H1 (cell line): ENCODE results near the gene PLCB1. TPM values are rescaled to one million over a fixed set of nuclear protein-coding genes. Genes with fewer than 3 reads are reported as not detected.

Experiments used
- CTCF ChIA-PET: fragments of 300-600 bp; sonication (Branson Sonifier 250); formaldehyde crosslinking; loops from one replicate; lab custom pipeline; 2021; ENCODE audit not compliant: partially characterized antibody; lab: Charles Lee
- POLR2A ChIA-PET: fragments of 300-600 bp; sonication (Branson Sonifier 250); formaldehyde crosslinking; loops from one replicate; lab custom pipeline; 2021; ENCODE audit warnings: inconsistent platforms; ENCODE audit not compliant: partially characterized antibody; lab: Charles Lee
- DNase-seq, 2 experiments: peaks; one replicate each; pipeline versions ENCODE4 v3.0.0 to v3.0.0-alpha.2; 2010 to 2022; ENCODE audit warnings: low spot score in 2 of 2, low read depth in 1 of 2, mixed read lengths in 1 of 2
- FAIRE-seq: peaks from 2 replicates; lab custom pipeline; 2011; peaks lifted over from hg19 to GRCh38; lab: Jason Lieb, UNC
- H2AFZ ChIP-seq: 2 replicates; pipeline ENCODE4 v1.8.1; 2012; ENCODE audit warnings: low read length, inconsistent platforms
- H2AK5ac ChIP-seq: 2 replicates; pipeline ENCODE4 v1.6.1; 2013; ENCODE audit warnings: low read depth, low read length
- H2BK120ac ChIP-seq: replicated peaks from 2 replicates; pipeline ENCODE3; 2013; ENCODE audit warnings: low read depth, low read length, inconsistent platforms
- H2BK12ac ChIP-seq: 2 replicates; pipeline ENCODE4 v1.6.1; 2013; ENCODE audit warnings: low read depth, low read length
- H2BK15ac ChIP-seq: 2 replicates; pipeline ENCODE4 v1.6.1; 2013; ENCODE audit warnings: low read length
- H2BK20ac ChIP-seq: 2 replicates; pipeline ENCODE4 v1.6.1; 2013; ENCODE audit warnings: low read length
- H2BK5ac ChIP-seq: 2 replicates; pipeline ENCODE4 v1.6.1; 2013; ENCODE audit warnings: low read depth, low read length
- H3K14ac ChIP-seq: 2 replicates; pipeline ENCODE4 v1.6.1; 2013; ENCODE audit warnings: inconsistent platforms; ENCODE audit not compliant: insufficient read length
- H3K18ac ChIP-seq: 2 replicates; pipeline ENCODE4 v1.6.1; 2013; ENCODE audit warnings: low read length; ENCODE audit errors: extremely low read depth
- H3K23ac ChIP-seq: 2 replicates; pipeline ENCODE4 v1.6.1; 2013; ENCODE audit warnings: inconsistent platforms; ENCODE audit not compliant: insufficient read length
- H3K23me2 ChIP-seq: 2 replicates; pipeline ENCODE4 v1.6.1; 2013; ENCODE audit warnings: low read depth, low read length
- H3K27ac ChIP-seq: 2 replicates; pipeline ENCODE4 v1.6.1; 2011; ENCODE audit warnings: low read depth, low read length, inconsistent platforms
- H3K27me3 ChIP-seq, 4 experiments: replicated peaks in 1 of 4; 1 replicate in 1 of 4; 2 replicates in 3 of 4; pipeline versions ENCODE4 v1.6.1 to v1.8.1; 2011 to 2013; ENCODE audit warnings: low read length in 3 of 4, mild to moderate bottlenecking in 3 of 4, inconsistent platforms in 2 of 4, mixed read lengths in 2 of 4, moderate library complexity in 1 of 4; ENCODE audit not compliant: control insufficient read depth in 3 of 4, insufficient read depth in 3 of 4; ENCODE audit errors: extremely low read depth in 1 of 4
- H3K36me3 ChIP-seq, 4 experiments: 2 replicates each; pipeline versions ENCODE4 v1.6.1 to v1.8.1; 2011 to 2013; ENCODE audit warnings: mild to moderate bottlenecking in 4 of 4, low read length in 3 of 4, moderate library complexity in 2 of 4, control low read depth in 1 of 4, inconsistent platforms in 1 of 4; ENCODE audit not compliant: insufficient read depth in 4 of 4, control insufficient read depth in 2 of 4
- H3K4ac ChIP-seq: replicated peaks from 2 replicates; pipeline ENCODE3; 2013; ENCODE audit warnings: low read length, low read depth, mixed read lengths, inconsistent platforms; ENCODE audit not compliant: insufficient read length
- H3K4me1 ChIP-seq, 4 experiments: replicated peaks in 1 of 4; 1 replicate in 1 of 4; 2 replicates in 3 of 4; pipeline versions ENCODE4 v1.6.1 to v1.8.1; 2011 to 2013; ENCODE audit warnings: low read length in 3 of 4, inconsistent platforms in 2 of 4, mixed read lengths in 1 of 4; ENCODE audit not compliant: insufficient read depth in 4 of 4, control insufficient read depth in 3 of 4
- H3K4me2 ChIP-seq, 2 experiments: 2 replicates each; pipeline versions ENCODE4 v1.6.1 to v1.8.1; 2011 to 2013; ENCODE audit warnings: low read depth in 2 of 2, low read length in 2 of 2, control low read depth in 1 of 2, inconsistent platforms in 1 of 2, mild to moderate bottlenecking in 1 of 2; ENCODE audit not compliant: insufficient read depth in 1 of 2
- H3K4me3 ChIP-seq, 4 experiments: fragments of 200-600, 300-600 bp in 1 of 4; sonication (generic), shearing (Covaris generic), sonication (Bioruptor Twin) in 1 of 4; 2 replicates each; pipeline versions ENCODE4 v1.5.1 to v1.8.1; 2011 to 2016; ENCODE audit warnings: low read length in 4 of 4, low read depth in 3 of 4, control low read depth in 2 of 4, inconsistent platforms in 2 of 4, mild to moderate bottlenecking in 2 of 4, mixed read lengths in 1 of 4, moderate library complexity in 1 of 4; ENCODE audit not compliant: insufficient read depth in 2 of 4; ENCODE audit errors: extremely low read depth in 1 of 4
- H3K56ac ChIP-seq: replicated peaks from 2 replicates; pipeline ENCODE3; 2013; ENCODE audit warnings: low read depth, mild to moderate bottlenecking, mixed read lengths, low read length, inconsistent platforms; ENCODE audit not compliant: insufficient read length
- H3K79me1 ChIP-seq: 2 replicates; pipeline ENCODE4 v1.6.1; 2013; ENCODE audit warnings: low read depth, low read length, control low read depth
- H3K79me2 ChIP-seq, 2 experiments: 2 replicates each; pipeline versions ENCODE4 v1.6.1 to v1.8.1; 2012 to 2013; ENCODE audit warnings: low read length in 2 of 2, mild to moderate bottlenecking in 2 of 2, inconsistent platforms in 1 of 2; ENCODE audit not compliant: insufficient read depth in 2 of 2, control insufficient read depth in 1 of 2
- H3K9ac ChIP-seq, 4 experiments: replicated peaks in 1 of 4; 1 replicate in 1 of 4; 2 replicates in 3 of 4; pipeline versions ENCODE4 v1.6.1 to v1.8.1; 2011 to 2013; ENCODE audit warnings: low read depth in 3 of 4, low read length in 3 of 4, control low read depth in 2 of 4, mild to moderate bottlenecking in 2 of 4, moderate library complexity in 2 of 4, inconsistent platforms in 1 of 4; ENCODE audit errors: extremely low read depth in 1 of 4
- H3K9me3 ChIP-seq, 2 experiments: 2 replicates each; pipeline versions ENCODE4 v1.6.1 to v1.8.1; 2012 to 2013; ENCODE audit warnings: mild to moderate bottlenecking in 2 of 2, moderate library complexity in 2 of 2, control low read depth in 1 of 2, inconsistent platforms in 1 of 2, low read depth in 1 of 2, low read length in 1 of 2, mixed read lengths in 1 of 2; ENCODE audit not compliant: insufficient read depth in 2 of 2
- H4K20me1 ChIP-seq, 2 experiments: replicated peaks in 1 of 2; 2 replicates each; pipeline versions ENCODE3 to v1.8.1; 2011 to 2013; ENCODE audit warnings: inconsistent platforms in 2 of 2, low read length in 2 of 2, mild to moderate bottlenecking in 1 of 2; ENCODE audit not compliant: insufficient read depth in 2 of 2, control insufficient read depth in 1 of 2
- H4K5ac ChIP-seq: 2 replicates; pipeline ENCODE4 v1.6.1; 2013; ENCODE audit warnings: low read length, low read depth, mixed read lengths, inconsistent platforms; ENCODE audit not compliant: insufficient read length
- H4K8ac ChIP-seq: 2 replicates; pipeline ENCODE4 v1.8.0; 2013; ENCODE audit warnings: mild to moderate bottlenecking, moderate library complexity, low read length, inconsistent platforms; ENCODE audit not compliant: insufficient read depth; ENCODE audit errors: extremely low read depth
- H4K91ac ChIP-seq: replicated peaks from 2 replicates; pipeline ENCODE3; 2013; ENCODE audit warnings: low read length, mixed read lengths, inconsistent platforms; ENCODE audit not compliant: insufficient read length
- CHD2 ChIP-seq: IDR thresholded peaks from 2 replicates; pipeline ENCODE4 v1.6.1; 2012; ENCODE audit warnings: low read length, improper control_type of control experiment
- RAD21 ChIP-seq, 2 experiments: IDR thresholded peaks in 1 of 2; conservative IDR thresholded peaks in 1 of 2; 2 replicates each; pipeline ENCODE4 v1.6.1; 2011; ENCODE audit warnings: low read depth in 2 of 2, low read length in 2 of 2, improper control_type of control experiment in 1 of 2, inconsistent platforms in 1 of 2, mild to moderate bottlenecking in 1 of 2, moderate library complexity in 1 of 2
- RNF2 ChIP-seq: fragments of 200-900, 300-1000 bp; sonication (generic); IDR thresholded peaks from 2 replicates; pipeline ENCODE4 v1.7.1; 2016; ENCODE audit warnings: borderline replicate concordance, low read depth, mild to moderate bottlenecking, antibody characterized with exemption, low read length; ENCODE audit not compliant: poor library complexity, severe bottlenecking; ENCODE audit errors: missing control alignments
- ZNF274 ChIP-seq: IDR thresholded peaks from 2 replicates; pipeline ENCODE4 v1.7.0; 2012; ENCODE audit warnings: low read length, borderline replicate concordance; ENCODE audit errors: extremely low read depth
- WGBS, 2 experiments: shearing (Covaris generic) in 1 of 2; methylation state at CpG; one replicate each; pipeline versions ENCODE4 v1.1.6 to v1.1.7; 2013 to 2015; ENCODE audit warnings: low lambda C conversion rate in 2 of 2, mixed read lengths in 2 of 2, inconsistent platforms in 1 of 2, low coverage in 1 of 2, missing lambda C conversion rate in 1 of 2; ENCODE audit not compliant: insufficient replicate concordance in 2 of 2, insufficient coverage in 1 of 2, insufficient read length in 1 of 2; ENCODE audit errors: extremely low coverage in 1 of 2, missing lambda C conversion rate in 1 of 2; 5-methylcytosine and 5-hydroxymethylcytosine counted together
- polyA plus RNA-seq, 7 experiments: library from polyadenylated mRNA; depleted of rRNA in 3 of 7; stranded (reverse) in 5 of 7; unstranded in 2 of 7; fragments of >200 nt in 5 of 7; fragments of 200-250 nt in 2 of 7; gene quantifications; 1 replicate in 5 of 7; 2 replicates in 1 of 7; 4 replicates in 1 of 7; pipeline versions ENCODE4 v1.2.1 to v1.2.3, GENCODE V29; 2011 to 2013; ENCODE audit warnings: missing spikeins in 2 of 7, mixed read lengths in 2 of 7
- total RNA-seq: library from RNA; stranded (reverse); fragmentation: NEBNext Ultra II Directional; extraction: Animal tissue kit (Norgen Biotek cat#: 25700); gene quantifications from 2 replicates; pipeline ENCODE4 v1.2.1, GENCODE V29; 2021

PLCB1 gene
- total and polyA plus RNA-seq, 2 of the 8 experiments (the other 6 are each of a cell fraction or from before 2014, with no cell fraction given): 2.6 to 9.1 TPM

DNA sequence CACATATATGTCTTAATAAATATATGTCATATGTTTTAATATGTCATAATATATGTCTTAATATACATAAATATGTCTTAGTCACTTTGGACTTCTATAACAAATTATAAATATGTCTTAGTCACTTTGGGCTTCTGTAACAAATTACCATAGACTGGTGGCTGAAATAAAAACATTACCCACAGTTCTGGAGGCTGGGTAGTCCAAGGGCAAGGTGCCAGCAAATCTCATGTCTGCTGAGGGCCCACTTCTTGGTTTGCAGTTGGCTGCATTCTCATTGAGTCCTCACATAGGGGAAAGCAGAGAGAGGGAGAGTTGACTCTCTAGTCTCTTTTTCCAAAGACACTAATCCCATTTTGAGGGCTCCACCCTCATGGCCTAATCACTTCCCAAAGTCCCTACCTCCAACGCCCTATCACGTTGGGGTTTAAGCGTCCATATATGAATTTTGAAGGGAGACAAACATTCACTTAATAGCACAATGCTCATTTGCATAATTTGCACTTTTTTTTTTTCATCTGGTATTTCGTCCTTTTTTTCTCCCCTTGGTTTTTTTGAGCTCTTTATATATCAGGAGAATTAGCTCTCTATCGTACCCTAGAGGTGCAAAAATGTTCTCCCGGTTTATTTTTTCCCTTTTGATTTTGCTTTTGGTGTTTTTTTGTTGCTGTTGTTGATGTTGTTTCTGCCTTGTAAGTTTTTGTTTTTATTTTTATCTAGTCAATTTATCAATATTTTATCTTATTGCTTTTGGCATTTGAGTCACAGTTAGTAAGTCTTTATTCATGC lies 266.4 kb downstream of the PLCB1 start:
- H3K56ac ChIP-seq: no peak overlapping the region
- H3K14ac ChIP-seq: no peak overlapping the region
- no peaks in the 10 kb centered on the region for H3K36me3 ChIP-seq
- H2AK5ac ChIP-seq: no peak overlapping the region
- no peak overlapping the region for H3K27ac ChIP-seq
- H2BK20ac ChIP-seq: no peak overlapping the region
- whole genome bisulfite sequencing, 2 experiments: 90% methylated on average over 6 of the region's 6 CpGs; no CpG with 5 or more reads in 1 of the 2 experiments
- peaks cover 0 to 1% (median 0%) of the 10 kb centered on the region in 4 experiments; a peak in 1 of 7 replicates for H3K27me3 ChIP-seq
- no peaks in the 10 kb centered on the region for H3K79me1 ChIP-seq
- H2AFZ ChIP-seq: no peak overlapping the region
- no peak overlapping the region for H3K9ac ChIP-seq
- TF ChIP-seq ZNF274 (no peak), CHD2 (no peak), RNF2 (no peak), RAD21 (IDR thresholded peaks at IDR 0.05 in 1 of 2, conservative IDR thresholded peaks at IDR 0.05 in 1 of 2; ENCODE audit: low read depth in 2 of 2, low read length in 2 of 2) (peak; percentile 15 to 25; a peak in 2 of 4 replicates)
- no peaks in the 10 kb centered on the region for H3K4me1 ChIP-seq
- FAIRE-seq (no peak), DNase-seq (no peak)
- no peaks in the 10 kb centered on the region for H4K20me1 ChIP-seq
- H3K23ac ChIP-seq: no peak overlapping the region
- no peak overlapping the region for H4K8ac ChIP-seq
- H3K18ac ChIP-seq: no peak overlapping the region
- no peak overlapping the region for H2BK5ac ChIP-seq
- no peak overlapping the region for H3K4me3 ChIP-seq
- H3K79me2 ChIP-seq: no peaks in the 10 kb centered on the region
- H3K4ac ChIP-seq: no peak overlapping the region
- H2BK12ac ChIP-seq: no peak overlapping the region
- ChIA-PET POLR2A (no interaction called here), CTCF (interaction anchor here (0.6 to 0.9 kb wide), 9 partner anchors 12 to 1894 kb away, joined by 3 to 6 read pairs (median 3); no protein-coding TSS in a partner anchor)
- H3K23me2 ChIP-seq: no peaks in the 10 kb centered on the region
- H2BK15ac ChIP-seq: no peak overlapping the region
- H2BK120ac ChIP-seq: no peak overlapping the region
- H4K5ac ChIP-seq: no peak overlapping the region
- no peak overlapping the region for H4K91ac ChIP-seq
- no peak overlapping the region for H3K4me2 ChIP-seq
- no peaks in the 10 kb centered on the region for H3K9me3 ChIP-seq
